GM10266 (cell line): ENCODE data around the gene MAP2K5.

Experiments used
- DNase-seq: peaks from one replicate; pipeline ENCODE4 v3.0.0; 2012; ENCODE audit errors: extremely low spot score
- CTCF ChIP-seq: IDR thresholded peaks from 2 replicates; pipeline ENCODE4 v1.5.1; 2012; ENCODE audit warnings: mild to moderate bottlenecking, low read depth; ENCODE audit not compliant: control insufficient read depth, insufficient read depth; ENCODE audit errors: missing control alignments

MAP2K5 gene

GRCh38 chr15:67570875-67571647 is 28.6 kb downstream of the MAP2K5 start:
- no peak for DNase-seq
- TF ChIP-seq CTCF, result no peak

GRCh38 chr15:67571648-67572415 is 29.3 kb downstream of the MAP2K5 start:
- no peak for DNase-seq
- no peak for TF ChIP-seq CTCF

GRCh38 chr15:67573194-67573593 is 30.7 kb downstream of the MAP2K5 start:
- no peak for DNase-seq
- TF ChIP-seq CTCF, result no peak

- no peak for DNase-seq
These were observed 32.6 kb downstream of the MAP2K5 start for GRCh38 chr15:67575039-67575502.

GRCh38 chr15:67578020-67578600 is 35.6 kb downstream of the MAP2K5 start:
- no peak for TF ChIP-seq CTCF
- DNase-seq, result no peak

More at GRCh38 chr15:67575039-67575502, 32.6 kb downstream of the MAP2K5 start:
- TF ChIP-seq CTCF, result no peak

- DNase-seq, result no peak
- no peak for TF ChIP-seq CTCF
These were observed 36.7 kb downstream of the MAP2K5 start for GRCh38 chr15:67579164-67579563.
